Esophagus squamous epithelium (tissue), 4 donors: ENCODE data around the gene SLC11A2.

Source experiments
- POLR2A ChIP-seq, 4 donors: fragments of 450-650 bp; IDR thresholded peaks; one replicate each; pipeline ENCODE4 v1.6.1; 2017; ENCODE audit warnings: antibody characterized with exemption in 4 of 4, mild to moderate bottlenecking in 4 of 4, moderate library complexity in 3 of 4
- TF ChIP-seq, protein P1 (sequence below), 6 experiments: fragments of 450-650 bp in 4 of 6; fragments of 200-600 bp in 2 of 6; sonication (generic) in 2 of 6; IDR thresholded peaks; one replicate each; pipeline ENCODE4 v1.5.1; 2016 to 2019; ENCODE audit warnings: antibody characterized with exemption in 6 of 6, mild to moderate bottlenecking in 4 of 6, moderate library complexity in 4 of 6

DNA sequence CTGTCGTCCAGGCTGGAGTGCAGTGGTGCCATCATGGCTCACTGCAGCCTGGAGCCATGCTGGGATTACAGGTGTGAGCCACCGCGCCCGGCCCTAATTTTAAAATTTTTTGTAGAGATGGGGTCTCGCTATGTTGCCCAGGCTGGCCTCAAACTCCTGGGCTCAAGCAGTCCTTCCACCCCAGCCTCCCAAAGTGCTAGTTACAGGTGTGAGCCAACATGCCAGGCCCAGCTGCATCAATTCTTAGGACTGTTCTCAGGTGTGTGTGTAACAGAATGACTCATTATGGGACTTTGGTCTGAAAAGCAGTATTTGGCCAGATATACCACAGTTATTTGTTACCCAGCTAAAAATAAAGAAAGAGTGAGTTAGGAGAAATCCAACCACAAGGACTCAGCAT, 39.3 kb upstream of the SLC11A2 start:
- TF ChIP-seq, protein P1, sequence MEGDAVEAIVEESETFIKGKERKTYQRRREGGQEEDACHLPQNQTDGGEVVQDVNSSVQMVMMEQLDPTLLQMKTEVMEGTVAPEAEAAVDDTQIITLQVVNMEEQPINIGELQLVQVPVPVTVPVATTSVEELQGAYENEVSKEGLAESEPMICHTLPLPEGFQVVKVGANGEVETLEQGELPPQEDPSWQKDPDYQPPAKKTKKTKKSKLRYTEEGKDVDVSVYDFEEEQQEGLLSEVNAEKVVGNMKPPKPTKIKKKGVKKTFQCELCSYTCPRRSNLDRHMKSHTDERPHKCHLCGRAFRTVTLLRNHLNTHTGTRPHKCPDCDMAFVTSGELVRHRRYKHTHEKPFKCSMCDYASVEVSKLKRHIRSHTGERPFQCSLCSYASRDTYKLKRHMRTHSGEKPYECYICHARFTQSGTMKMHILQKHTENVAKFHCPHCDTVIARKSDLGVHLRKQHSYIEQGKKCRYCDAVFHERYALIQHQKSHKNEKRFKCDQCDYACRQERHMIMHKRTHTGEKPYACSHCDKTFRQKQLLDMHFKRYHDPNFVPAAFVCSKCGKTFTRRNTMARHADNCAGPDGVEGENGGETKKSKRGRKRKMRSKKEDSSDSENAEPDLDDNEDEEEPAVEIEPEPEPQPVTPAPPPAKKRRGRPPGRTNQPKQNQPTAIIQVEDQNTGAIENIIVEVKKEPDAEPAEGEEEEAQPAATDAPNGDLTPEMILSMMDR (IDR thresholded peaks at IDR 0.05), result no peak
- TF ChIP-seq POLR2A (IDR thresholded peaks at IDR 0.05), result no peak
